H54 (cell line): ENCODE measurements around the gene CZIB.
A peak's percentile ranks its signal among the peaks of the same experiment; 100 is the strongest.
"Not testable (repeated sequence)": the region's sequence is repeated elsewhere in the genome, so short reads cannot be mapped to it uniquely, and the experiment has no call there.

ENCODE experiments used
- DNase-seq: peaks from one replicate; pipeline ENCODE4 v3.0.0; 2011; ENCODE audit warnings: low spot score, mixed read lengths; ENCODE audit not compliant: insufficient read length
- FAIRE-seq: peaks from 3 replicates; lab custom pipeline; 2011; peaks lifted over from hg19 to GRCh38; lab: Jason Lieb, UNC
- POLR2A ChIP-seq: IDR thresholded peaks from 2 replicates; pipeline ENCODE4 v1.6.1; 2011; ENCODE audit warnings: low read depth, mild to moderate bottlenecking, low read length

Gene CZIB

DNA sequence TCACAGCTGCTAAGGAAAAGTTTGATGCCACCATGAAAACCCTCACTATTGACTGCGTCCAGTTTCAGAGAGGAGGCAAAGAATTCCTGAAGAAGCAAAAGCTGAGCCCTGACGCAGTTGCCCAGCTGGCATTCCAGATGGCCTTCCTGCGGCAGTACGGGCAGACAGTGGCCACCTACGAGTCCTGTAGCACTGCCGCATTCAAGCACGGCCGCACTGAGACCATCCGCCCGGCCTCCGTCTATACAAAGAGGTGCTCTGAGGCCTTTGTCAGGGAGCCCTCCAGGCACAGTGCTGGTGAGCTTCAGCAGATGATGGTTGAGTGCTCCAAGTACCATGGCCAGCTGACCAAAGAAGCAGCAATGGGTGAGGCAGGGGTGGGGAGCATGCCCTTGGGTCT lies 9.5 kb downstream of the CZIB start:
- FAIRE-seq (no peak), DNase-seq (no peak)
- TF ChIP-seq POLR2A, result no peak

GRCh38 chr1:53210352-53210751 lies 10.1 kb downstream of the CZIB start:
- FAIRE-seq, result no peak
- no peak for TF ChIP-seq POLR2A
- DNase-seq, result no peak

DNA sequence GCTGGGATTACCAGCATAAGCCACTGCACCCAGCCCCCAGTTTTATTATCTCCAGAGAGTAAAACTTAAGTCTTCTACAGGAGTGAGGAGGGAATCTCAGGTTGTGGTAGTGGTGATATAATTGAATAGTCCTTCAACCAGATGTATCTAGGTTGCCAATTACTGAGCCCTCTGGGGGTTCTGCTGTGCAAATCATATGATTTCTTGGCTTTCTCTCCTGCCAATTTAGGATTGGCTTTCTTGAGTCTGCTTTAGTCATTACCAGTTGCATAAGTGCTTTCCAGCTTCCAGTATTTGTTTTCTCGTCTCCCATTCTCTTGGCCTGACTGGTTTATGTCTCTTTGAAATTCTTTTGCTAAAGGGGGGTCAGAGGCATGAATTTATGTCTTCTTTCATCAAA lies 12.7 kb downstream of the CZIB start:
- no peak for FAIRE-seq

DNA sequence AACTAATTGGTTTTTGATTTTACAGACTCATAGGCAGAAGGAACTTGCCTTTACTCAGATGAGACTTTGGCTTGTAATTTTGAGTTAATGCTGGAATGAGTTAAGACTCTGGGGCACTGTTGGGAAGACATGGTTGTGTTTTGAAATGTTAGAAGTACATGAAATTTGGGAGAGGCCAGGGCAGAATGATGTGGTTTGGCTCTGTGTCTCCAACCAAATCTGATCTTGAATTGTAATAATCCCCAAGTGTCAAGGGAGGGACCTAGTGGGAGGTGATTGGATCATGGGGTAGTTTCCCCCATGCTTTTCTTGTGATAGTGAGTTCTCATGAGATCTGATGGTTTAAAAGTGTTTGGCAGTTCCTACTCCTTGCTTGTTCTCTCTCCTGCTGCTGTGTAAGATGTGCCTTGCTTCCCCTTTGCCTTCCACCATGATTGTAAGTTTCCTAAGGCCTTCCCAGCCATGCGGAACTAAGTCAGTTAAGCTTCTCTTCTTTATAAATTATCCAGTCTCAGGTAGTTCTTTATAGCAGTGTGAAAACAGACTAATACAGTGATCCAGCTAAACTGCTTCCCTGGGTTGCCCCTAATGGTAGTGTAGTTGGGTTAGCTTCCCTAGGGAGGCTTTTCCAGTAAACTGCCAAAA lies 13.6 kb downstream of the CZIB start:
- no peak for FAIRE-seq
- no peak for TF ChIP-seq POLR2A
- DNase-seq, result no peak

More for the DNA sequence above, 12.7 kb downstream of the CZIB start:
- no peak for TF ChIP-seq POLR2A
- no peak for DNase-seq

DNA sequence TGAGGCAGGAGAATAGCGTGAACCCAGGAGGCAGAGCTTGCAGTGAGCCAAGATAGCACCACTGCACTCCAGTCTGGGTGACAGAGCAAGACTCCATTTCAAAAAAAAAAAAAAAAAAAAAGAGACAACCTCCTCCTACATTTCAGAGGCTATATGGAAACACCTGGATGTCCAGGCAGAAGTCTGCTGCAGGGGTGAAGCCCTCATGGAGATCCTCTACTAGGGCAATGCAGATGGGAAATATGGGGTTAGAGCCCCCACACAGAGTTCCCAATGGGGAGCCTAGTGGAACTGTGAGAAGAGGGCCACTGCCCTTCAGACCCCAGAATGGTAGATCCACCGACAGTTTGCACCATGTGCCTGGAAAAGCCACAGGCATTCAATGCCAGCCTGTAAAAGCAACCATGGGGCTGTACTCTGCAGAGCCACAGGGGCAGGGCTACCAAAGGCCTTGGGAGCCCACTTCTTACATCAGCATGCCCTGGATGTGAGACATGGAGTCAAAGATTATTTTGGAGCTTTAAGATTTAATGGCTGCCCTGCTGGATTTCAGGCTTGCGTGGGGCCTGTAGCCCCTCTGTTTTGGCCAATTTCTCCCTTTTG lies 14.2 kb downstream of the CZIB start:
- DNase-seq, FAIRE-seq: not testable (repeated sequence)

DNA sequence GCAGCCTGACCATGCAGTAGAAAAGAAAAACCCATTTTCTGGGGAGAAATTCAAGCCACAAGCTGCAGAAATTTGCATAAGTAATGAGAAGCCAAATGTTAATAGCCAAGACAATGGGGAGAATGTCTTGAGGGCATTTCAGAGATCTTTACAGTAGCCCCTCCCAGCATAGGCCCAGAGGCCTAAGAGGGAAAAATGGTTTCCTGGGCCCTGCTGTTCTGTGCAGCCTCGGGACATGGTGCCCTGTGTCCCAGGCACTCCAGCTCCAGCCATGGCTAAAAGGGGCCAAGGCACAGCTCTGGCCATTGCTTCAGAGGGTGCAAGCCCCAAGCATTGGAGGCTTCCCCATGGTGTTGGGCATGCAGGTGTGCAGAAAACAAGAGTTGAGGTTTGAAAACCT lies 14.9 kb downstream of the CZIB start:
- not testable (repeated sequence) for DNase-seq, FAIRE-seq

GRCh38 chr1:53203466-53203865 lies 17.0 kb downstream of the CZIB start:
- DNase-seq, result no peak
- no peak for FAIRE-seq
- TF ChIP-seq POLR2A, result no peak

DNA sequence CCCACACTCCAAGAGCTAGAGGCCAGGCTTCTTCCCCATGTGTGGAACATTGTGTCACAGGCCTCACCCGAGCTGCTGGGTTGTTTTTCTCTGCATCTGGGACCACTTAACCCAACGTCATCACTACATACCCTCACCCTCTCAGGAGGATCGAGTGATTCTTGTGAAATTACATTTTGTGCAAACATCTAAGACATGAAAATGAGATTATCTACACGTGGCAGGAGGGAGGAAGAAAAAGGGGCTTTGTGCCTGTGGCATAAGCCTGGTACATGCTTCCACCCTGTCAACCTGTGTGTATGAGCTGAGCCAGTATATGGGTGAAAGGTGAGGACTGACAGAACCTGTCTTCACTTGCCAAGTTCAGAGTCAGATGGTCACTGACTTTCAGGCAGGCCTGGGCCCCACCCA lies 22.2 kb downstream of the CZIB start:
- TF ChIP-seq POLR2A, result no peak
- no peak for FAIRE-seq
- no peak for DNase-seq

- FAIRE-seq, result peak; percentile 53
- DNase-seq, result peak; percentile 23
- TF ChIP-seq POLR2A, result no peak
Observed at GRCh38 chr1:53197291-53198200, 22.9 kb downstream of the CZIB start.

- peak; percentile 60 for FAIRE-seq
- peak; percentile 91 for TF ChIP-seq POLR2A
- DNase-seq, result peak; percentile 94
Observed at GRCh38 chr1:53196485-53197290, 23.7 kb downstream of the CZIB start, which contains the start of gene CPT2. Gene CPT2, plus strand, starts transcription at chr1:53196824. Its CDS starts 120 bp downstream, at chr1:53196944.

DNA sequence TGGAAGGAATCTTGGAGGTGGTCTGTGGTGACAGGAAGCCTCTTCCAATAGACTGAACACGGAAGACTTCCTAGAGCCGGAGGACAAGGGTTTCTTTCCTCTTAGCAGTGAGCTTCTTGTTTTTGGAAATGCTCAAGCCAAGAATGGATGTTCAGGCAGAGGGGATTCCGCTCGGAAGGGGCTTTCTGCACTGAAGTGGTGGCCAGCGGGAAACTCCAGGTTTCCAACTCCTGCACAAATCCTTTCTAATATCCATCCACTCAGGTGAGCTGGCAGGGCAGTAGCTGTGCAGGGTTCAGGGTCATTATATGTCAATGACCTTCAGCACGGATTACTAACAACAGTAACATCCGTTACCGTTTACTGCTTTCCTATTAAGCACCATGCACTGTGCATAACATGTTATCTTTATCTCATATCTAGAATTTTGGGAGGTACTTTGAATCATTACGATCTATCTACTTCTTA lies 24.4 kb downstream of the CZIB start:
- FAIRE-seq (no peak), DNase-seq (no peak)
- TF ChIP-seq POLR2A, result no peak

DNA sequence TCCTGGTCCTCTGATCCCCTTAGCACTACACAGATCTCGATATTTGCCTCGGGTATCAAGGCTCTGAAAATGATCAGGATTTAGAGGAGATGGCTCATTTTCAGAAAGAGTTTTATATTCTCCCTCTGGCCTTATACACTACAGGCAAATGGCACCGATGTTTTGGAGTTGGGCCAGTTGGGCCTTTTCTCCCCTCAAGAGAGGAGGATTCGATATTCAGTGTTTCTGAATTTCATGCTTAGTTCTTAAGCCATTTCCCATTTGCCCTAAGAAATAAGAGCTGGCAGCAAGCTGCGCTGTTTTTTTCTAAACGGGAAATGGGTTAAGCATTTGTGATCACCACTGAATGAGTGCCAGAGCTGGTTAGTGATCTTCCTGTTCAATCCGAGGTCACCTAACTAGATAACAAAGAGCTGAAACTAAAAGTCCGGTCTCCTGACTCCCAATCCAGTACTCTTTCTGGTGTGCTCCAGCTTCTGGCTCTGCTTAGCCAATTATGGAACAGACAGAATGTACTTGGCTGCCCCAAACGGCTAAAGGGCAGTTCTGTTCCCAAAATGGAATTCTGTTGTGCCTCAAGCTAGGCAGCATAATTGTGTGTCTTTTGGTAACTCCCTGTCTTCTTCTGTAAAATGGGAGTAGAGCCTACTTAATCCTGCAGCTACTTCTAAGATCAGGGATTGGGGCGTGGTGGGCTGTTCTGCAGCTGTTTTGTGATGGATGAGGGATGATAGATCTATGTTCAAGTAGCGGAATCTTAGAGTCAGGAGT lies 25.0 kb downstream of the CZIB start:
- FAIRE-seq (no peak), DNase-seq (no peak)
- TF ChIP-seq POLR2A, result no peak

GRCh38 chr1:53190210-53190611 lies 30.2 kb downstream of the CZIB start:
- no peak for DNase-seq
- TF ChIP-seq POLR2A, result no peak
- FAIRE-seq, result no peak
